GM21619 (cell line): ENCODE data around the gene MAP2K4.

Experiments used
- ATAC-seq: cut with Tn5 transposase; IDR thresholded peaks from one replicate; pipeline ENCODE4 v1.9.1; 2021; ENCODE audit not compliant: unreplicated experiment

Gene MAP2K4

GRCh38 chr17:12035673-12036072, 15.0 kb downstream of the MAP2K4 start:
- ATAC-seq: no peak

DNA sequence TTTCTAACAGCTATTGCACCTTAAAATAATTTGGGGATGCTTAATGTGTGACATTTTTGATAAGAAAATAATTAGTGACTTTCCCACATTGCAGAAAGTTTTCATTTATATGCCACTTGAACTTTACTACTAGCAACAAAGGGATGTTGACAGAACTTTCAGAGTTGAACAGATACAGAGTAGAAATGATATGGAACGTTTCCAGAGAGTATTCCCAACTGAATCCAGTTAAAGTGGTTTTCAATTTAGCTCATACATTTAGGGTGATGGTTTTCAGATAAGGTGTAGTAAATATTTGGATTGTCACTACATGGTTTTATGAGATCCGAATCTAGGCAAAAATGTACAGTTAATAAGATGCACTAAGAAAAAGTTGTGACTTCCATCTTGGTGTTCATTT, 17.3 kb downstream of the MAP2K4 start:
- ATAC-seq: no peak

DNA sequence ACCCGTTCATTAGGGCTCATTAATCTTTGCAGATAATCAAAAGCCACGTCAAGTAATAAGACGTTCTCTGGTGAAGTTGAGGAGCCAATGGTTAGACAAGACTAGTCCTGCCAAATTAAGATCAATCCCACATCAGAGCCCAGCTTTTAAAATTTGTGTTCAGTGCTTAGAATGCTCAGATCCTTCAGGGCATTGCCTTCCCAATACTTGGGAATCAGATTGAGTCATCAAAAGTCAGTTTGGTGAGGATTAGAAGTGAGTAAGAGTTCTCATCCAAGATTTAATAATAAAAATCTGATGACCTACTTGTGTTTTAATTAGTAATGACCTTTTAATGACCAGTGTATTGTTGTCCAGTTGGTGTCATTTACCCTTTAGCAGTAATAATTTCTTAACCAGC, 19.8 kb downstream of the MAP2K4 start:
- ATAC-seq: no peak

GRCh38 chr17:12041312-12041711, 20.6 kb downstream of the MAP2K4 start:
- ATAC-seq: no peak

DNA sequence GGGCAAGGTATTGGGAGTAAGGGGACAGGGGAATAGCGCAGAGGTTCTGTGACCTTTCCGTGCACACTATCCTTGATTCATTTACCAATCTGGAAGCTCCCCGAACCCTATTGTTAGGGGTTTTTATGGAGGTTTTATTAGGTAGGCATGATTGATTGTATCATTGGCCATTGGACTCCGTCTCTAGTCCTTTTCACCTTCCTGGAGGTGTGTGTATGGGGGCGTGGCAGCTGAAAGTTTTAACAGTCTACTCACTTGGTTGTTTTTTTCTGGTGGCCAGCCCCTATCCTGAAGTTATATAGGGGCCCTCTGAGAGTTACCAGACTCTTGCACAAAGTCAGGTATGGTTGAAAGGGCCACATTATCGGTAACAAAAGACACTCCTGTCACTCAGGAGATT, 23.0 kb downstream of the MAP2K4 start:
- ATAC-seq: no peak

DNA sequence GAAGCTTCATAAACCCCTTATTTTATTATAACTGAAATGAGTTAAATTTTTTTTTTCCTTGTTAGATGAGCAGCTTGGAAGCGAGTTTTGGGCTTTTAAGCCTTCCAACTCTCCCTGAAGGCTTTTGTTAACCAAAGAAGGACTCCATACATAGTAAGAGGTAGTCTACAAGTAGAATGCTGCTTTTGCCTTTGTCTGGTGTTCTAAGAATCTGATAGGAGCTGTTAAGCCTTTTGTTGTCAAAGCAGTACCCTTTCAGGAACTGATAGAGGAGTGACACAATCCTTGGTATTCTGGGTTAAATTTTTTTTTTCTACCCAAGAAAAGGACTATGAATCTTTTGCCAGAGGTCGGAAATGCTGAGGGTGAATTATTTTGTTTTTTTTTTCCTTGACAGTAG, 26.1 kb downstream of the MAP2K4 start:
- no peak for ATAC-seq

DNA sequence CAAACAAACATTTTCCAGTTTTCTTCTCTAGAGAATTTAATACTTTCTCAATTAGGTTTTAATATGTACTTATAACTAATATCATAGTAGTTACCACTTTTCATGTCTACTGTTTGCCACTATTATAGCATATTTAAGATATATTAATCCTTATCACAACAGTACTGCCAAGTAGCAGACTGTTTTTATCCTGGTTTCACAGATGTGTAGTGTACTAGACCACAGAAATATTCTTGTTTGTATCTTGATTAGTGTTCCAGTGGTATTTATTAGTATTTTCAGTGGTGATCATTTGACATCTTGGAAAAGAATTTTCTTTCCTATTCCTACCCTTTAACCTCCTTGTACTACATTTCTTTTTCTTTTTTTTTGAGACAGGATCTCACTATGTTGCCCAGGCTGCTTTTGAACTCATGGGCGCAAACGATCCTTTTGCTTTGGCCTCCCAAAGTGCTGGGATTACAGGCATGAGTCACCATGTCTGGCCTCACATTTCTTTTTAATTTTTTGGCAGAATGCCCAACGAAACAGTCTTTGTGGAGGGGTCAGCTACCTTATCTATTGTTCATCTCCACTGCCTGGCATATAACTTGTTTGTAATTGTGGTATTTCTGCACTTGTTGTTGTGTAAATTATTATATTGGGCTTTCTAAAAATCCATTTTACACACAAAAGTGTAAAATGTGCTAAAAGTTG, 27.2 kb downstream of the MAP2K4 start:
- ATAC-seq: no peak

GRCh38 chr17:12048843-12049473, 28.3 kb downstream of the MAP2K4 start:
- ATAC-seq: no peak

DNA sequence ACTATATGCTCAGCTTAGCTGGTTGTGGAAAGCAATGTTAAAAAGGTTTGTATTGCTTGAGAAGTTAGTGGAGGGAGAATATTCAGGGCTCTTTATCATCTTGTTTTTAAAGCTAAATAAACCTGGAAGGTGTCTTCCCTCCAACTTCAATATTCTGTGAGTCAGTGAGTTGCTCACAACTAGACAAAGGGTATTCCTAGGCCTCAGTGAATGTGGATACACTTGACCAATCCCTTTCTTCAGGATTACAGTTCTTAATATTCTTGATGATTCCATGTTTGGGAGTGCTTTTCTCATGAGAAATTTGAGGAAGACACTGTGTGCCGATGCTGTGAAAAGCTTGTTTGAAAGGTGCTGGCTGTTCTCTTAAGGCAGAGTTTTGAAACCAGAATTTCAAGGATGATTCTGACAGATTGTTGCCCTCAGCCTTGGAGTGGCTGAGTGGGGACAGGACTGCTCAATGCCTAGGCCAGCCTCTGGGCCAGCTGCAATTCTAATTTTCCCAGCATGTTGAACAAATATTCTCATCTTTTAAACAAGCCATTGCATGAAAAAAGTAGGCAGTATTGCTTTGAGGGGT, 30.1 kb downstream of the MAP2K4 start:
- no peak for ATAC-seq

GRCh38 chr17:12053552-12053951, 32.9 kb downstream of the MAP2K4 start:
- ATAC-seq: no peak

- no peak for ATAC-seq
Measured at GRCh38 chr17:12055889-12056288, 35.2 kb downstream of the MAP2K4 start.

GRCh38 chr17:12057520-12057919, 36.8 kb downstream of the MAP2K4 start:
- no peak for ATAC-seq

DNA sequence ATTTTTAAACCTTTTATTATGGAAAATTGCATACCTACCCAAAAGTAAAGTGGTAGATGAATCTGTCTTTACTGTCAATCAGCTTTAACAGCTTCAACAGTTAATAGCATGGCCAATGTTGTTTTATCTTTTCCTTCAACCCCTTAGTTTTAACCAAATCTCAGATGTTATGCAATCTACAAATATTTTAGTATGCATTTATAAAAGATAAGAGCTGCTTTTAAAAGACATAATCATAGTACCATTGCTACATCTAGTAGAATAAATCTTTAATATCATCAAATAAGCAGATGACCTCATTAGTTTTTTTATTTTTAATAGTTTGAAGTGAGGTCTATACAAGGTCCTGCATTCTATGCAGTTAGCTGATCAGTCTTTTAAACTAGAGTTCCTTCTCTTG, 37.9 kb downstream of the MAP2K4 start:
- ATAC-seq: no peak

- no peak for ATAC-seq
Measured at GRCh38 chr17:12062249-12062648, 41.6 kb downstream of the MAP2K4 start.

- ATAC-seq: no peak
Measured at GRCh38 chr17:12064395-12064794, 43.7 kb downstream of the MAP2K4 start.

DNA sequence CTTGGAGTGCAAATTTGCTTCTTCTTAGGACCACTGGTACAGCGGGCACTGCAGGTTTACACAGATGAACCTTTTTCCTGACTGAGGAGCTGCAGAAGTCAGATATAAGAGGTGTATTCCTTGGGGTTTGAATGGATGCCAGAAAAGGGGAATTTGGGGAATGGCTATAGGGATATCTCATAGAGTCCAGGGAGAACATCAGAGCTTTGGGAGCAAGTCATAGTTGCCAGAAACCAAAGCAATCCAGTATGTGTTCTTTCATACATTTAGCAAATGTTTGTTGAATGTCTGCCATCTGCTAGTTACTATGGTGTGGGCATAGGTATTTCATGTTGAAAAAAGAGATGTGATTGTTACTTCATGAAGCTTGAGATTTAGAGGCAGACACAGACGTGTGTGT, 46.8 kb downstream of the MAP2K4 start:
- no peak for ATAC-seq

GRCh38 chr17:12068946-12069345, 48.3 kb downstream of the MAP2K4 start:
- no peak for ATAC-seq

GRCh38 chr17:12070561-12070960, 49.9 kb downstream of the MAP2K4 start:
- ATAC-seq: no peak

DNA sequence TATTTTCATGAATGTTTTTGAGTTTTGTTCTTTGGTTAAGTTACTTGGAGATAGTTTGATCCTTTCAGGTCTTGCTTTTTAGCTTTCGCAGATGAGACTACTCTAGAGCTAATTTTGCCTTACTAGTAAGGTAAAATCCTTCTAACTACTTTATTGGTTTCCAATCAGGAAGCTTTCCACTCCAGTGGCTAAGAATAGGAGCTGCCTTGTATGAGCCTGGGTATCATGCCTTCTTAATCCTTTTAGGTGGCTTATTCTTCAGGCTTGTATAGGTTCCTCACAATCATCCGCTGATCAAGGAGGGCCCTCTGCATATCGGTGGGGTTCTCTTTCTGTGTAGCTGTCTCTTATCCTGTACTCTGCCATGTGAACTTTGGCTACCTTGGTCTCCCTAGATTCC, 53.7 kb downstream of the MAP2K4 start:
- no peak for ATAC-seq

GRCh38 chr17:12077773-12078172, 57.1 kb downstream of the MAP2K4 start:
- ATAC-seq: no peak

- no peak for ATAC-seq
Measured at GRCh38 chr17:12078791-12079190, 58.1 kb downstream of the MAP2K4 start.

GRCh38 chr17:12081720-12082119, 61.0 kb downstream of the MAP2K4 start:
- no peak for ATAC-seq
